Stimulated activated memory B cell treated with anti-CD40 and anti-IgM and Interleukin-4, amounts not matched to agents 10 μg/mL and 1 μg/mL and 100 μg/mL, for 72 hours (primary cell): ENCODE measurements around the gene MAPRE3.

Experiments used
- ATAC-seq: fragments of 150-1000 bp; cut with Tn5 transposase; 2 replicates; pipeline ENCODE4 v1.10.0; 2021
- H3K27ac Mint-ChIP-seq: one replicate; pipeline ENCODE4 v1.8.0; 2022; ENCODE audit warnings: mild to moderate bottlenecking, mixed read lengths
- H3K27me3 Mint-ChIP-seq: one replicate; pipeline ENCODE4 v1.8.0; 2022; ENCODE audit warnings: mixed read lengths
- H3K36me3 Mint-ChIP-seq: one replicate; pipeline ENCODE4 v1.8.0; 2022; ENCODE audit warnings: mixed read lengths
- H3K4me1 Mint-ChIP-seq: one replicate; pipeline ENCODE4 v1.8.0; 2022; ENCODE audit warnings: mixed read lengths
- H3K4me3 Mint-ChIP-seq: one replicate; pipeline ENCODE4 v1.8.0; 2022; ENCODE audit warnings: mild to moderate bottlenecking, moderate library complexity, mixed read lengths
- H3K9me3 Mint-ChIP-seq: one replicate; pipeline ENCODE4 v1.8.0; 2022; ENCODE audit warnings: mixed read lengths

The MAPRE3 gene

GRCh38 chr2:26988058-26988860 is 17.8 kb downstream of the MAPRE3 start:
- ATAC-seq = no peak
- Mint-ChIP-seq H3K4me1 (no peaks in the 10 kb centered on the region), H3K4me3 (no peak overlapping the region), H3K27me3 (no peaks in the 10 kb centered on the region), H3K9me3 (no peaks in the 10 kb centered on the region), H3K27ac (no peak overlapping the region), H3K36me3 (no peaks in the 10 kb centered on the region)

- no peaks in the 10 kb centered on the region for H3K27me3 Mint-ChIP-seq
- no peaks in the 10 kb centered on the region for H3K36me3 Mint-ChIP-seq
- H3K4me1 Mint-ChIP-seq = no peaks in the 10 kb centered on the region
- H3K27ac Mint-ChIP-seq = no peak overlapping the region
- no peaks in the 10 kb centered on the region for H3K9me3 Mint-ChIP-seq
- H3K4me3 Mint-ChIP-seq = no peak overlapping the region
- ATAC-seq = no peak
Observed at GRCh38 chr2:26989156-26989555, 18.7 kb downstream of the MAPRE3 start.

GRCh38 chr2:26991717-26992116 is 21.3 kb downstream of the MAPRE3 start:
- Mint-ChIP-seq H3K4me3 (no peak overlapping the region), H3K4me1 (no peaks in the 10 kb centered on the region)
- ATAC-seq = no peak

GRCh38 chr2:26993768-26994167 is 23.3 kb downstream of the MAPRE3 start:
- Mint-ChIP-seq H3K4me1 (no peaks in the 10 kb centered on the region), H3K4me3 (no peak overlapping the region), H3K27ac (no peak overlapping the region), H3K36me3 (no peaks in the 10 kb centered on the region), H3K27me3 (no peaks in the 10 kb centered on the region), H3K9me3 (no peaks in the 10 kb centered on the region)
- no peak for ATAC-seq

More at GRCh38 chr2:26991717-26992116, 21.3 kb downstream of the MAPRE3 start:
- H3K9me3 Mint-ChIP-seq = no peaks in the 10 kb centered on the region
- no peak overlapping the region for H3K27ac Mint-ChIP-seq
- no peaks in the 10 kb centered on the region for H3K27me3 Mint-ChIP-seq
- H3K36me3 Mint-ChIP-seq = no peaks in the 10 kb centered on the region

- no peaks in the 10 kb centered on the region for H3K27me3 Mint-ChIP-seq
- H3K9me3 Mint-ChIP-seq = no peaks in the 10 kb centered on the region
- H3K27ac Mint-ChIP-seq = no peak overlapping the region
- peaks cover under 1% of the 10 kb centered on the region for H3K4me1 Mint-ChIP-seq
- H3K4me3 Mint-ChIP-seq = no peak overlapping the region
- H3K36me3 Mint-ChIP-seq = no peaks in the 10 kb centered on the region
- ATAC-seq = no peak
Observed at GRCh38 chr2:26994983-26995382, 24.5 kb downstream of the MAPRE3 start.

- no peaks in the 10 kb centered on the region for H3K36me3 Mint-ChIP-seq
Observed at GRCh38 chr2:26997394-26997793, 27.0 kb downstream of the MAPRE3 start.

GRCh38 chr2:26998323-26998722 is 27.9 kb downstream of the MAPRE3 start:
- Mint-ChIP-seq H3K27me3 (peaks cover under 1% of the 10 kb centered on the region), H3K4me3 (no peak overlapping the region), H3K27ac (no peak overlapping the region), H3K4me1 (peaks cover 7% of the 10 kb centered on the region), H3K9me3 (no peaks in the 10 kb centered on the region), H3K36me3 (no peaks in the 10 kb centered on the region)
- ATAC-seq = no peak

More at GRCh38 chr2:26997394-26997793, 27.0 kb downstream of the MAPRE3 start:
- Mint-ChIP-seq H3K27me3 (no peaks in the 10 kb centered on the region), H3K9me3 (no peaks in the 10 kb centered on the region), H3K4me3 (no peak overlapping the region), H3K4me1 (peaks cover 7% of the 10 kb centered on the region), H3K27ac (no peak overlapping the region)
- no peak for ATAC-seq

- Mint-ChIP-seq H3K4me3 (no peak overlapping the region), H3K27ac (no peak overlapping the region), H3K27me3 (peaks cover 9% of the 10 kb centered on the region), H3K36me3 (peaks cover 5% of the 10 kb centered on the region), H3K9me3 (no peaks in the 10 kb centered on the region), H3K4me1 (peaks cover 14% of the 10 kb centered on the region)
- ATAC-seq = no peak
Observed at GRCh38 chr2:27000228-27000627, 29.8 kb downstream of the MAPRE3 start.

- Mint-ChIP-seq H3K4me3 (no peak overlapping the region), H3K4me1 (peaks cover 14% of the 10 kb centered on the region), H3K36me3 (peaks cover 5% of the 10 kb centered on the region), H3K9me3 (no peaks in the 10 kb centered on the region), H3K27ac (no peak overlapping the region), H3K27me3 (peaks cover 9% of the 10 kb centered on the region)
- no peak for ATAC-seq
Observed at GRCh38 chr2:27000995-27001394, 30.6 kb downstream of the MAPRE3 start.

GRCh38 chr2:27001950-27002349 is 31.5 kb downstream of the MAPRE3 start:
- Mint-ChIP-seq H3K36me3 (peaks cover 5% of the 10 kb centered on the region), H3K27me3 (peaks cover 9% of the 10 kb centered on the region), H3K9me3 (no peaks in the 10 kb centered on the region), H3K4me1 (peaks cover 14% of the 10 kb centered on the region), H3K4me3 (no peak overlapping the region), H3K27ac (no peak overlapping the region)
- no peak for ATAC-seq

GRCh38 chr2:27003007-27003406 is 32.6 kb downstream of the MAPRE3 start:
- H3K36me3 Mint-ChIP-seq = peaks cover 5% of the 10 kb centered on the region
- H3K9me3 Mint-ChIP-seq = no peaks in the 10 kb centered on the region
- ATAC-seq = no peak
- peaks cover 9% of the 10 kb centered on the region for H3K27me3 Mint-ChIP-seq
- H3K4me1 Mint-ChIP-seq = peaks cover 14% of the 10 kb centered on the region
- no peak overlapping the region for H3K27ac Mint-ChIP-seq
- no peak overlapping the region for H3K4me3 Mint-ChIP-seq

GRCh38 chr2:27003857-27004256 is 33.4 kb downstream of the MAPRE3 start:
- Mint-ChIP-seq H3K27ac (no peak overlapping the region), H3K36me3 (peaks cover 5% of the 10 kb centered on the region), H3K27me3 (peaks cover 9% of the 10 kb centered on the region), H3K4me3 (no peak overlapping the region), H3K9me3 (no peaks in the 10 kb centered on the region), H3K4me1 (peaks cover 14% of the 10 kb centered on the region)
- peak; percentile 71 for ATAC-seq

GRCh38 chr2:27006602-27007415 is 36.4 kb downstream of the MAPRE3 start:
- Mint-ChIP-seq H3K4me1 (peaks cover 8% of the 10 kb centered on the region), H3K27me3 (peaks cover 9% of the 10 kb centered on the region), H3K4me3 (no peak overlapping the region), H3K36me3 (peaks cover 5% of the 10 kb centered on the region), H3K9me3 (no peaks in the 10 kb centered on the region), H3K27ac (no peak overlapping the region)
- no peak for ATAC-seq

GRCh38 chr2:27007416-27008374 is 37.3 kb downstream of the MAPRE3 start:
- peaks cover 8% of the 10 kb centered on the region for H3K4me1 Mint-ChIP-seq
- H3K27me3 Mint-ChIP-seq = peaks cover 9% of the 10 kb centered on the region

GRCh38 chr2:27008678-27009077 is 38.2 kb downstream of the MAPRE3 start:
- no peak for ATAC-seq
- Mint-ChIP-seq H3K4me1 (peaks cover 5% of the 10 kb centered on the region), H3K27me3 (peaks cover 5% of the 10 kb centered on the region), H3K9me3 (no peaks in the 10 kb centered on the region), H3K27ac (no peak overlapping the region), H3K4me3 (no peak overlapping the region), H3K36me3 (peaks cover 3% of the 10 kb centered on the region)

More at GRCh38 chr2:27007416-27008374, 37.3 kb downstream of the MAPRE3 start:
- no peak overlapping the region for H3K4me3 Mint-ChIP-seq
- H3K27ac Mint-ChIP-seq = no peak overlapping the region
- no peaks in the 10 kb centered on the region for H3K9me3 Mint-ChIP-seq
- ATAC-seq = no peak
- H3K36me3 Mint-ChIP-seq = peaks cover 5% of the 10 kb centered on the region
